ENCODE data around the gene SSX1.
"Not testable (repeated sequence)": the region's sequence is repeated elsewhere in the genome, so short reads cannot be mapped to it uniquely, and the experiment has no call there.

Gene SSX1

GRCh38 chrX:48255062-48255796 lies at the start of gene SSX1:
Gene SSX1, plus strand, starts transcription at chrX:48255392. Its CDS starts 1,850 bp downstream, at chrX:48257242.
- DNase-seq (ENCODE audit: low read depth) = not testable (repeated sequence)

GRCh38 chrX:48214341-48214740 lies 40.9 kb upstream of the SSX1 start:
- DNase-seq (ENCODE audit: low read depth) = not testable (repeated sequence)

GRCh38 chrX:48224196-48224595 lies 31.0 kb upstream of the SSX1 start:
- DNase-seq (ENCODE audit: low read depth) = not testable (repeated sequence)

GRCh38 chrX:48252945-48253344 lies 2.2 kb upstream of the SSX1 start:
- not testable (repeated sequence) for DNase-seq (ENCODE audit: low read depth)

GRCh38 chrX:48274365-48274764 lies 19.2 kb downstream of the SSX1 start:
- not testable (repeated sequence) for DNase-seq (ENCODE audit: low read depth)

- no peak for DNase-seq (ENCODE audit: low read depth)
These were observed 23.8 kb downstream of the SSX1 start for GRCh38 chrX:48278958-48279357.

- DNase-seq (ENCODE audit: low read depth) = not testable (repeated sequence)
These were observed 25.5 kb downstream of the SSX1 start for GRCh38 chrX:48280729-48281128.

- DNase-seq (ENCODE audit: low read depth) = no peak
These were observed 51.0 kb downstream of the SSX1 start for GRCh38 chrX:48306175-48306574.

- DNase-seq (ENCODE audit: low read depth) = not testable (repeated sequence)
These were observed 58.8 kb downstream of the SSX1 start for GRCh38 chrX:48313996-48314395.

All from activated T-cell treated with anti-CD3 and anti-CD28 coated beads for 24 hours (primary cell).